ENCODE measurements around the gene MYL11.

- TF ChIP-seq POLR2A (IDR thresholded peaks at IDR 0.05) (no peak), CTCF (IDR thresholded peaks at IDR 0.05) (no peak)
Observed at GRCh38 chr16:30394592-30395154, 20.1 kb downstream of the MYL11 start.

Measured in lower leg skin (tissue), 3 donors.